Testis (tissue), 2 donors: ENCODE results near the gene OXSR1.
"Not testable (repeated sequence)": the region's sequence is repeated elsewhere in the genome, so short reads cannot be mapped to it uniquely, and the experiment has no call there.

Source experiments
- POLR2A ChIP-seq: fragments of 450-650 bp; IDR thresholded peaks from one replicate; pipeline ENCODE4 v1.6.1; 2017; ENCODE audit warnings: antibody characterized with exemption, mild to moderate bottlenecking, moderate library complexity
- TF ChIP-seq, protein P1 (sequence below), 3 experiments: fragments of 450-650 bp in 2 of 3; fragments of 200-600 bp in 1 of 3; sonication (generic) in 1 of 3; IDR thresholded peaks; one replicate each; pipeline ENCODE4 v1.5.1; 2016 to 2019; ENCODE audit warnings: antibody characterized with exemption in 3 of 3, mild to moderate bottlenecking in 2 of 3, moderate library complexity in 1 of 3

DNA sequence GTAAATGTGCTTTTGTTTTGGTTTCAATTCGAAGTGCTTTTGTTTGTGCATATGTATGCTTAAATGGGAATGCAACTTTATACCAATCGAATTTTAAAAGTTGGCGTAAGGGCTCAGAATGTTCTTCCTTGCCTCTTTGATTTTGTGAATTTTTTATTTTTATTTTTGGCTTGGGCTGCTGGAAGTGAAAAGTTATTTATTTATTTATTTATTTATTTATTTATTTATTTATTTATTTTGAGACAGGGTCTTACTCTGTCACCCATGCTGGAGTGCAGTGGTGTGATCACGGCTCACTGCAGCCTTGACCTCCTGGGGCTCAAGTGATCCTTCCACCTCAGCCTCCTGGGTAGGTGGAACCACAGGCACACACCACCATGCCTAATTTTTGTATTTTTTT lies 77.5 kb downstream of the OXSR1 start:
- TF ChIP-seq, protein P1, sequence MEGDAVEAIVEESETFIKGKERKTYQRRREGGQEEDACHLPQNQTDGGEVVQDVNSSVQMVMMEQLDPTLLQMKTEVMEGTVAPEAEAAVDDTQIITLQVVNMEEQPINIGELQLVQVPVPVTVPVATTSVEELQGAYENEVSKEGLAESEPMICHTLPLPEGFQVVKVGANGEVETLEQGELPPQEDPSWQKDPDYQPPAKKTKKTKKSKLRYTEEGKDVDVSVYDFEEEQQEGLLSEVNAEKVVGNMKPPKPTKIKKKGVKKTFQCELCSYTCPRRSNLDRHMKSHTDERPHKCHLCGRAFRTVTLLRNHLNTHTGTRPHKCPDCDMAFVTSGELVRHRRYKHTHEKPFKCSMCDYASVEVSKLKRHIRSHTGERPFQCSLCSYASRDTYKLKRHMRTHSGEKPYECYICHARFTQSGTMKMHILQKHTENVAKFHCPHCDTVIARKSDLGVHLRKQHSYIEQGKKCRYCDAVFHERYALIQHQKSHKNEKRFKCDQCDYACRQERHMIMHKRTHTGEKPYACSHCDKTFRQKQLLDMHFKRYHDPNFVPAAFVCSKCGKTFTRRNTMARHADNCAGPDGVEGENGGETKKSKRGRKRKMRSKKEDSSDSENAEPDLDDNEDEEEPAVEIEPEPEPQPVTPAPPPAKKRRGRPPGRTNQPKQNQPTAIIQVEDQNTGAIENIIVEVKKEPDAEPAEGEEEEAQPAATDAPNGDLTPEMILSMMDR (IDR thresholded peaks at IDR 0.05) = not testable (repeated sequence)
- TF ChIP-seq POLR2A = not testable (repeated sequence)
